Esophagus muscularis mucosa (tissue), 4 donors: ENCODE results near the gene CTTNBP2. TPM values are rescaled to one million over a fixed set of nuclear protein-coding genes. Genes with fewer than 3 reads are reported as not detected.
A peak's percentile ranks its signal among the peaks of the same experiment; 100 is the strongest.
"Not testable (repeated sequence)": the region's sequence is repeated elsewhere in the genome, so short reads cannot be mapped to it uniquely, and the experiment has no call there.

Experiments used
- DNase-seq: peaks from one replicate; pipeline ENCODE4 v3.0.0-alpha.2; 2017; ENCODE audit errors: extremely low spot score
- H3K27ac ChIP-seq, 4 donors: fragments of 200-600 bp; sonication (generic); replicated peaks in 1 of 4; 1 replicate in 3 of 4; 2 replicates in 1 of 4; pipeline ENCODE4 v1.5.1; 2016 to 2019; ENCODE audit warnings: mild to moderate bottlenecking in 1 of 4
- H3K27me3 ChIP-seq, 4 donors: fragments of 200-600 bp; sonication (generic); one replicate each; pipeline versions ENCODE4 v1.5.1 to v1.6.0; 2016 to 2019
- H3K36me3 ChIP-seq, 4 donors: fragments of 200-600 bp; sonication (generic); one replicate each; pipeline ENCODE4 v1.5.1; 2016 to 2019
- H3K4me1 ChIP-seq, 4 donors: fragments of 200-600 bp; sonication (generic); one replicate each; pipeline ENCODE4 v1.5.1; 2016 to 2019
- H3K4me3 ChIP-seq, 4 donors: fragments of 200-600 bp; sonication (generic); 1 replicate in 2 of 4; 2 replicates in 2 of 4; pipeline ENCODE4 v1.5.1; 2016 to 2019; ENCODE audit warnings: mild to moderate bottlenecking in 4 of 4, moderate library complexity in 1 of 4
- H3K9me3 ChIP-seq, 4 donors: fragments of 200-600 bp; sonication (generic); 1 replicate in 3 of 4; 2 replicates in 1 of 4; pipeline ENCODE4 v1.5.1; 2016 to 2019
- CTCF ChIP-seq, 3 experiments: fragments of 200-600 bp in 2 of 3; fragments of 450-650 bp in 1 of 3; sonication (generic) in 2 of 3; IDR thresholded peaks; one replicate each; pipeline ENCODE4 v1.5.1; 2017 to 2019; ENCODE audit warnings: antibody characterized with exemption in 3 of 3, mild to moderate bottlenecking in 2 of 3, moderate library complexity in 1 of 3
- EP300 ChIP-seq: sonication (generic); formaldehyde crosslinking; IDR thresholded peaks from one replicate; pipeline ENCODE4 v1.6.1; 2017; ENCODE audit warnings: antibody characterized with exemption
- POLR2A ChIP-seq: fragments of 450-650 bp; IDR thresholded peaks from one replicate; pipeline ENCODE4 v1.6.1; 2017; ENCODE audit warnings: antibody characterized with exemption, moderate library complexity, mild to moderate bottlenecking, low read depth
- POLR2AphosphoS5 ChIP-seq, 2 donors: sonication (generic); formaldehyde crosslinking; IDR thresholded peaks; one replicate each; pipeline ENCODE4 v1.6.1; 2017; ENCODE audit warnings: antibody characterized with exemption in 2 of 2
- WGBS: methylation state at CpG from one replicate; pipeline ENCODE4 v1.1.5; 2018; 5-methylcytosine and 5-hydroxymethylcytosine counted together
- intact Hi-C: fragments of 100-400 bp; cut with DNase I; formaldehyde crosslinking; loops from one replicate; pipeline ENCODE4 v1.15.1; 2023
- total RNA-seq, 4 donors: library from RNA; depleted of rRNA; stranded (reverse); fragments of >200 nt; gene quantifications; one replicate each; pipeline versions ENCODE4 v1.1.0 to v1.2.1, GENCODE V29; 2016

CTTNBP2 gene
- total RNA-seq, 4 donors from 2014 or later = 11.6 to 23.7 (median 13.7) TPM

DNA sequence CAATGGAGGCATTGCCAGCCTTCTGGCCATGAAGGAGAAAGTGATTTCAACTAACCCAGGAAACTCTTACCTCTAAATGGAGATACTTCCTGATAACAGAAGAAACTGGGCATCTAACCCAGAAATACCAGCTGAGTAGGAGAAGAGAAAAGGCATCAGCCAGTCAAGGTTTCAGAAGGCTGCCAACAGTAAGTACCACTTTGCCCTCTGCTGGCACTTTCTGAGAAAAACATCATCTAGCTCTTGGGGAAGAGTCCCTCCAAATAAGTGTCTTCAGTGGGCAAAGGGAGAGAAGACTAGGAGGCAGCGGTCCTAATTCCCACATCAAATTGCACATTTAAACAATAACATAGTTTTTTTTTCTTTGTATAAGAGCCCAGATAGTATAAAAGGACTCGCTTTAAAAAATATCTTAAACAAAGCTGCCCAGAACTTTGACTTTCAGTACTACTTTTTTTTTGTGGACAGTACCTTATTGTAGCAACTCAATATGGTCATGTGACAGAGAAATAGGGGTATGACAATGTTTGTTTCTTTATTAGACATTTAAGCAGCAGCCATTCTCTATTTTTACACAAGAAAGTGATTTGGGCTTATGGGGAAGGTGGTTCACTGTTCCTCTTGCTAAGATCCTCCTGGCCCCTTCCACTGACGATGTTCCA is 157.3 kb downstream of the CTTNBP2 start:
- H3K4me3 ChIP-seq = no peak overlapping the region
- no peak for TF ChIP-seq EP300
- peak in 2 of 3 experiments; percentile 23 to 52 for TF ChIP-seq CTCF (IDR thresholded peaks at IDR 0.05)
- no peak for TF ChIP-seq POLR2AphosphoS5 (IDR thresholded peaks at IDR 0.05)
- no peaks in the 10 kb centered on the region for H3K4me1 ChIP-seq
- DNase-seq = no peak
- peaks cover 0 to 40% (median 6%) of the 10 kb centered on the region in 4 donors for H3K36me3 ChIP-seq
- no peaks in the 10 kb centered on the region for H3K27me3 ChIP-seq
- WGBS = 76% methylated on average over 3 of the region's 3 CpGs
- no peak overlapping the region for H3K27ac ChIP-seq
- H3K9me3 ChIP-seq = no peaks in the 10 kb centered on the region
- intact Hi-C loops = no loop called here

DNA sequence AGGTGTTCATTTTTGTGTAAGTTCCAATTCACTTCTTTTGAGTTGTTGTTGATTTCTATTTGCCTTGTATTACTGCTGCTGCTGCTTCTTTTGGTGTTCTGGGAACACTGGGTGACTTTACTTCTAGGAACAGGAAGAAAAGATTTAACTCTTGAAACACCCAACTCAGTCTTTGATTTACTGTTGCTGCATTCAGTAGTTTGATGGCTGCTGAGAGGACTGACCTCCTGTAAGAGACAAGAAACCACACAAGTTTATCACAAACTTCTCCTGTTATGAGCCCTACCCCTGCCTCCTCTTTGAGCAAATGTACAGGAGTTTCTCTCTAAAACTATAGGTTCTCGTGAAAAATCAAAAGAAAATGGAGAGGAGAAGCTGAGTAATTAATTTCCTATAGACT is 161.7 kb downstream of the CTTNBP2 start:
- Histone ChIP-seq H3K27ac (no peak overlapping the region), H3K27me3 (no peaks in the 10 kb centered on the region), H3K4me3 (no peak overlapping the region), H3K9me3 (no peaks in the 10 kb centered on the region), H3K36me3 (no peaks in the 10 kb centered on the region), H3K4me1 (no peaks in the 10 kb centered on the region)
- DNase-seq = no peak
- intact Hi-C loops = loop anchor here (5.0 kb wide), 1 partner anchor 254 kb away; no protein-coding TSS in a partner anchor
- TF ChIP-seq POLR2A (no peak), CTCF (IDR thresholded peaks at IDR 0.05) (no peak), EP300 (no peak), POLR2AphosphoS5 (IDR thresholded peaks at IDR 0.05) (no peak)
- 86% methylated on average over 1 of the region's 1 CpG for WGBS

DNA sequence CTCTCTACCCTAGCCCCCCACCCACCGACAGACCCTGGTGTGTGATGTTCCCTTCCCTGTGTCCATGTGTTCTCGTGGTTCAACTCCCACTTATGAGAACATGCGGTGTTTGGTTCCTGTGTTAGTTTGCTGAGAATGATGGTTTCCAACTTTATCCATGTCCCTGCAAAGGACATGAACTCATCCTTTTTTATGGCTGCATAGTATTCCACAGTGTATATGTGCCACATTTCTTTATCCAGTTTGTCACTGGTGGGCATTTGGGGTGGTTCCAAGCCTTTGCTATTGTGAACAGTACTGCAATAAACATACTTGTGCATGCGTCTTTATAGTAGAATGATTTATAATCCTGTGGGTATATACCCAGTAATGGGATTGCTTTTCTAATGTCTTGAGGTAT is 165.1 kb downstream of the CTTNBP2 start:
- WGBS = 83% methylated on average over 4 of the region's 4 CpGs
- H3K4me3 ChIP-seq, DNase-seq, H3K4me1 ChIP-seq, intact Hi-C loops, H3K27me3 ChIP-seq, H3K9me3 ChIP-seq, H3K27ac ChIP-seq, H3K36me3 ChIP-seq: not testable (repeated sequence)

GRCh38 chr7:117707080-117707479 is 166.2 kb downstream of the CTTNBP2 start:
- H3K4me3 ChIP-seq = no peak overlapping the region
- no peak overlapping the region for H3K27ac ChIP-seq
- no peaks in the 10 kb centered on the region for H3K4me1 ChIP-seq
- TF ChIP-seq POLR2A (no peak), CTCF (IDR thresholded peaks at IDR 0.05) (no peak)
- no peaks in the 10 kb centered on the region for H3K36me3 ChIP-seq
- no peaks in the 10 kb centered on the region for H3K27me3 ChIP-seq
- H3K9me3 ChIP-seq = no peaks in the 10 kb centered on the region
- DNase-seq = no peak
- intact Hi-C loops = no loop called here

- H3K4me3 ChIP-seq = no peak overlapping the region
- intact Hi-C loops = no loop called here
- no peak for DNase-seq
- no peak overlapping the region for H3K27ac ChIP-seq
- no peaks in the 10 kb centered on the region for H3K27me3 ChIP-seq
- H3K36me3 ChIP-seq = no peaks in the 10 kb centered on the region
- WGBS = 73% methylated on average over 2 of the region's 2 CpGs
- H3K4me1 ChIP-seq = no peaks in the 10 kb centered on the region
- no peak for TF ChIP-seq POLR2AphosphoS5 (IDR thresholded peaks at IDR 0.05)
- no peak for TF ChIP-seq POLR2A
- TF ChIP-seq CTCF (IDR thresholded peaks at IDR 0.05) = no peak
- no peak for TF ChIP-seq EP300
- no peaks in the 10 kb centered on the region for H3K9me3 ChIP-seq
Observed at GRCh38 chr7:117706210-117706609, 167.0 kb downstream of the CTTNBP2 start.
